ENCODE results near the gene FAIM2.
A peak's percentile ranks its signal among the peaks of the same experiment; 100 is the strongest.
"Not testable (repeated sequence)": the region's sequence is repeated elsewhere in the genome, so short reads cannot be mapped to it uniquely, and the experiment has no call there.

Gene FAIM2

GRCh38 chr12:49855890-49856289, 47.8 kb downstream of the FAIM2 start:
- not testable (repeated sequence) for DNase-seq

DNA sequence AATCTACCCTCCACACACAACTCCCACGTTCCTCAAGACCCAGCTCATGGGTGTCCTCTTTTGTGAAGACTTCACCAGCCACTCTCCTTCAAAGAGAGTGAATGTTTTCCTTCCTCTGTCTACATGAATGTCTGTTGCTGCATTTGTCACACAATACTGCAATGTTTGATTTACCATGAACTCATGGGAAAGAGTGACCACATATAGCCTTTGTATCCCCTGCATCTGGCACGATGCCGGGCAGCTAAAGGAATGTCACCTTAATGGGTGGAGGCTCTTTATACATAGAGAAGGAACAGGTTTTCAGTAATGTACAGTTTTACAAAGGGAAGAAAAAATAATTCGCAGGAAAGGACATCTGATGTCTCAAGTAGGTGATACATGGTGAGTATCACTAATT, 48.7 kb downstream of the FAIM2 start:
- DNase-seq = no peak

- no peak for DNase-seq
Observed at GRCh38 chr12:49853671-49854070, 50.0 kb downstream of the FAIM2 start.

DNA sequence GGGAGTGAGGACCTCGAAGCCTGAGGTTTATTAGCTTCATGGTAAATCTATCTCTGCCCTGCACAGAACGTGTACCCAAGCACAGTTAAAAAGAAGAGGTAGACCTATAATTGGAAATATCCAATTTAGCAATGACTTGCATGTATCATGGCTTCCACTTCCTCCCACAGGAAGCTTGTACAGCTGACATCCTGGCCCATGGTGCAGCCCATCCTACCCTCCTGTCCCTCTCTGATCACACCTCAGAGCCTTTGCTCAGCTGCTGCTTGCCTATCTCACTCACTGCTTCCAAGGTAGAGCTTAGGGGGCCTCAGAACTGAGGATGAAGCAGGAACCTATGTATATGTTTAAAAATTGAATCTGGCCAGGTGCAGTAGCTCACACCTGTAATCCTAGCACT, 56.5 kb downstream of the FAIM2 start:
- DNase-seq = no peak

- no peak for DNase-seq
Observed at GRCh38 chr12:49846032-49846431, 57.7 kb downstream of the FAIM2 start.

- DNase-seq = no peak
Observed at GRCh38 chr12:49843876-49844437, 59.7 kb downstream of the FAIM2 start.

- DNase-seq = no peak
Observed at GRCh38 chr12:49843411-49843810, 60.3 kb downstream of the FAIM2 start.

- peak; percentile 97 for DNase-seq
Observed at GRCh38 chr12:49842519-49843352, 61.0 kb downstream of the FAIM2 start, which contains the start of gene BCDIN3D. BCDIN3D (minus strand) TSS chr12:49843106; CDS start chr12:49843087, 19 bp downstream.

DNA sequence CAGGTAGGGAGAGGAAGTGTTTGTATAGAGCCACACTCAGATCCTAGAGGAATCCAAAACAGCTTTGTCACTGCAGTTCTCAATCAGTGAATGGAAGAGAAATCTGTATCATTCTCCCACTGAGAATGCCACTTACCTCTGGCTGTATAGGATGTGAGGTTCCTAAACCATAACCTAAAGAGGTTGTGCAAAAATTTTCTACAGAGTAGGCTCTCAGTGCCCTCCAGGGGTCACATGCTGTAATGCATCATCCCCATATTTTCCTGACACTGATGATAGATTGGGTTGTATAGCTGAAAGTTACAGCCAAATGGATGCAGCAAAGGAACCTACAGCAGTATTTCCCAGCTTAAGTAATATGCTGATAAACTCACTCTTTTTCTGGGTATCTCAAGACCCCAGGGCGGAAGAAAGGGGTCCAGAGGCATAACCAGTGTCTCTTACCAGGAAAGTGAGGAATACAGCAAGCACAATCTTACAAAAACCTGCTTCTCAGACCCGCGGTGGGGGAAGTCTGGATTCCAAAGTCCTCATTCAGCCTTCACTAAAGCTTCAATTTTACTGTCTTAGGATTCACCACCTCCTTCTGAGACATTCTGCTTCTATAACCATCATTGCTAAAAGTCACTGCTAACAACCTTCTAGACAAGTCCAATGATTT, 64.6 kb downstream of the FAIM2 start:
- DNase-seq = no peak

GRCh38 chr12:49832836-49833421, 70.8 kb downstream of the FAIM2 start:
- no peak for DNase-seq

- DNase-seq = no peak
Observed at GRCh38 chr12:49831717-49832116, 72.0 kb downstream of the FAIM2 start.

DNA sequence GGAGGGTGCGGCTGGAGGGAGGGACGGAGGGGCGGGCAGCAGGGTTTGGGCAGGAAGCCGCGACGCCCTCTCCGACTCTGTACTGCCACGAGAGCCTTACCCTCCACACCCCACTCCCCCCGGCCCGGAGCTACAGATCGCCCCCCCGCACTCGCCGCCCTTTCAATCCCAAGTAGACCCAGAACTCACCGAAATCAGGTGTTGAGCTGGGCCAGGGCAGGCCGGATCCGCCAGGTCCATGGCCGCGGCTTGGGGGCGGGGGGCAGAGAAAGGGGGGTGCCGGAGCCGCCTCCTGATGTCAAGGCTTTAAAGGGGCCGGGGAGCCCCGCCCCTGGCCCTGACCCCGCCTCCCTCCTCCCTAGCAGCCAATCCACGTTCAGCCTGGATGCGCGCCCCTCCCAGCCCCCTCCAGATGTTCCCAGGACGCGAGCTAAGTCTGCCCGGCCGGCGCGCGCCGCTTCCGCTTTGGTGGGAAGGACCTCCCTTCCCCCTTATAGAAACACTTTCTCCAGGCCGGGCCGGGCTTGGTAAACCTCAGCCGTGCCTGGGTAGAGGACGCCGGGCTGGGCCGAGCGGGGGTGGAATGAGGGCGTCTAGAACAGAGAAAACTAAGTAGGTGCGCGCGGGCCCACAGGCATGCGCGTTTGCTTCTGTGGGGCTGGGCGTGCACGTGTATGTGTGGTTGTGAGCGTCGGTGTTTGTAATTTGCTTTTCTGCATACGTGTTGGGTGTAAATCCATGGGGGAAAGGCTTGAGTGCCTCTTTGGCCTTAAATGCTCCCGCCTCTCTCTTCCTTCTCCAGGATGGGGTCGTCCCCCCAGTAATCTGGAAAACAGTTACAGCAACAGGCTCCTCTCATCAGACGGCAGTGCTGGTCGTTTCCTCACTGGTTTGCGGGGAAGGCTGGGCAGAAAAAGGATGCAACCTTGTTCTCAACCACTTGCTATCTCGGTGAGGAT, 75.3 kb downstream of the FAIM2 start, which contains the start of gene NCKAP5L:
NCKAP5L (minus strand) TSS at position 281 of the 959 bp plus-strand sequence. CDS start 24,369 bp downstream, outside the sequence.
- peak; percentile 96 for DNase-seq

DNA sequence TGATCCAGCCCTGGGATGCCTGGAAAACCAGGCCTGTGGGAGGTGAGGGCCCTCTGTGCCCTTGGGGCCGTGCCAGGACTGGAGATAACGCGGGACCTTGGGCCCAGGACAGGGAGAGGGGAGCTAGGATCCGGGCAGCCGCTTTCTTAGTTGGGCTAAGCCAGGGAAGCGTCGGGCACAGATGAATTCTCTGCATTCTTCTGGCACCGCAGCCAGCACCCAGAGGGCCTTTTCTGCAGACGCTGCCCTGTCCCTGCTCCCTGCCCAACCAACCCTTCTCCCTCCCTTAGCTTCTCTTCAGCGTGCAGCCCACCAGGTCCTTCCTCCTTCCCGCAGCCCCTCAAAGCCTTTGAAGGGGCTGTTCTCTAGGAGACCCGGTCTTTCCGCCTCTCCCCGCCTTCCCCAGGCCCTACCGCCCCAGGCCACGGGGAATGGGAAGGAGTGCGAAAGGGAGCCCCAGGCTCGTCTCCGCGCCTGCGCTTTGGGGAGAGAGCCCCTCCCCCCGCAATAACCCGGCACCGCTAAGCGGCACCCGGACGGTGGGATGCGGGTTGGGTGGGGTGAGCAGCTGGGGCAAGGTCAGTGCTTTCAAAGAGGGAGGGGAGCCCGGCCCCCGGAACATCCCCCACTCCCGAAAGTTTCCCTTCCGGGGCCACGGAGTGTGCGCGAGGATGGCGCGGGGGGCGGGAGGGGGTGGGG, 76.2 kb downstream of the FAIM2 start:
- peak; percentile 73 for DNase-seq

DNA sequence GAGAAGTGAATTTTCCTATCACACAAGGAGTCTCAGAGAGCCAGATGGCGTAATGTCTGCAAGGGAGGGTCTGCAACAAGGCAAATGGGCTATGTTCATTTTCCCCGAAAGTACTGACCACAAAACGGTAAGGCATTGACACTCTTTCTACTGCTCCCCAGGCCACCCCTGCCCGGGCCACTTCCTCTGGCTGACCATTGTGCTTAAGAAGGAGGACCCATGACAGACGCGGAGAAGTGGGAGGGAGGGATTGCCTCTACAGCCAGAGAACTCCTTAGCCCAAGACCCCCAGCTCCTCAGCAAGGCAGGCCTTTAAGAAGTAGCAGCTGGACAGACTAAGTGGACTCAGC, 76.7 kb downstream of the FAIM2 start:
- no peak for DNase-seq

DNA sequence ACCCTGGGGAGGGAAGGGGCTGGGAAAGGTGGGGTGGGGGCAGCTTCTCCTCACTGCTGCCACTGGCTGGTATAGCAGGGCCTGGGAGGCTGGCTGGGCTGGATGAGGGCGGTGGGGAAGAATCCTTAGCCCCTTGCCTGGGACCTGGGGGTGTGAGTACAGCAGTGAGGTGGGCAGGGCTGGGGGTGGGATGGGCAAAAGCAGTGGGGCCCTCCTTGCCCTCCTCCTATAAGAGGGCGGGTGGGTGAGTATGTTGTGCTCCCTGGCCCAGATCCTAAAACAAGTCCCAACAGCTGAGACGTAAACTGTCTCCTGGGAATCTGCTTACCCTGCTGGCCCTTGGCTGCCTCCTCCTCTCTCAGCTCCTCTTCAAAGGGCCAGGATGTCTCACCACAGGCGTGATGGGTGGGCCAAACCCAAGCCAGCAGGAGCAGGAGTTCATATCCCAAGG, 77.7 kb downstream of the FAIM2 start:
- no peak for DNase-seq

DNA sequence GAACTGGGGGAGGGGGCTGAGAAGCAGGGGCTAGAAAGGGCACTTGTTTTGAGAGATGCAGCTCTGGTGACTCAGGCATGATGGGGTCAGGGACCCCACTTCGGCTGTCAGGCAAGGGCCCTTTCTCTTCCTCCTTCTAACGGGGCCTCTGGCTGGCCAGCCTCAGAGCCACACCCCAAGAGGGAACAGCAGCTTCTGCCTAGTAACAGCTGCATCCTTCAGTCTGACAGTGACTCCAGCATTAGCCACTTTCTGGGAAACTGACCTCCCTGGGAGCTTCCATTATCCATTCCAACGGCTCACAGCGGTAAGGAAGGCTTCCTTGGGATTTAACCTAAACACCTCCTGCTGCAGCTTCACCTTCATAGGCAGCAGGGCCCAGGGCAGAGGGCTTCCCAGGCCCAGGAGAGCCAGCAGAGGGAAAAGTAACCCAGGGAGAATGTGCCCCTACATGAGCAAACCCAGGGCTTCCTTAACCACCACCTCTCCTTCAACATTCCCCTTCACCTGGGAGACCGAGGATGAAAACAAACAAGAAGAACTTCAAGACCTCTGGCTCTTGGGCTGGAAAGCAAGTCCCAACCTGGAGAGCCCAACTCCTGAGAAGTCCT, 78.2 kb downstream of the FAIM2 start:
- DNase-seq = no peak

GRCh38 chr12:49824895-49825294, 78.8 kb downstream of the FAIM2 start:
- no peak for DNase-seq

GRCh38 chr12:49824416-49824815, 79.3 kb downstream of the FAIM2 start:
- DNase-seq = no peak

DNA sequence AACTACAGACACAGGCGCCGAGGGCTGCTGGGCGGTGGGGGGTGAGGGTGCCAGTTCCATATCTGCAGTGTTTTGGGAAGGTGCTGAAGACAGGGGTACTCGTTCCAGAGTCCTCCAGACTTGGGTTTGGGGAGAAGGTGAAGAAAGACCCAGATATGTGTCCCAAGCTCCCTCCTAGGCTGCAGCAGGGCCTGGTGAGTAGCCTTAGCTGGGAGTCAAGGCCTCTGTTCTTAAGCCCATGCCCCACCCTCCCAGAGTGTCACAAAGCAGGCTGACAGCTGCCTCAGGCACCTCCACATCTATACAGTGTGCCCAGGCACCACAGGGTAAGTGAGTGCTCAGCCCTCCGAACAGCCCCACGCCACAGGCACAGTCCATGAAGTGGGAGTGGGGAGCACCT, 79.7 kb downstream of the FAIM2 start:
- no peak for DNase-seq

DNA sequence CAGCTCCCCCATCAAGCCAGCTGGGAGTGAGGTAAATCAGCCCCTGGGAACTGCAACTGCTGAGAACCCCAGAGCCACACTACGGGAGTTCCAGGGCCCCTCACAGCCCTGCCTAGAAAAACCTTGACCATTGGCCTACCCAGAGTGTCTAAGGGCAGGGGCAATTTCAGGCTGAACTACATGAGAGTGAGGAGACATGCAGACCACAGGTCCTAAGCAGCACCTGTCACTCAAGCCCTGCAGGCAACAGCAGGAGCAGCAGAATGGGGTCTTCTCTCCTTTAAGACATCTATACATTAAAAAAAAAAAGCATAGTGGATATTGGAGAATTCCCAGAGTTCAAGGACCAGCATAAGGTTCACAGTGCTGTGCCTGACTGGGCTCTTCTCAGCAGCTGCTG, 80.3 kb downstream of the FAIM2 start:
- DNase-seq = no peak
